ENCODE results near the gene CFAP61.

CFAP61 gene

GRCh38 chr20:20085071-20085470, 32.7 kb downstream of the CFAP61 start:
- no peaks in the 10 kb centered on the region for H3K4me1 ChIP-seq (ENCODE audit: low read depth, poor library complexity, severe bottlenecking)
- no peak overlapping the region for H3K4me2 ChIP-seq
- no peak for TF ChIP-seq CTCF (conservative IDR thresholded peaks at IDR 0.05; ENCODE audit: low read depth, low read length)
- no peaks in the 10 kb centered on the region for H4K20me1 ChIP-seq (ENCODE audit: insufficient read depth)
- H3K9ac ChIP-seq: no peak overlapping the region
- H3K36me3 ChIP-seq (ENCODE audit: insufficient read depth): no peaks in the 10 kb centered on the region
- H2AFZ ChIP-seq (ENCODE audit: low read depth): no peak overlapping the region
- no peak overlapping the region for H3K4me3 ChIP-seq (IDR thresholded peaks at IDR 0.05; ENCODE audit: insufficient read depth, low read depth, low read length)
- no peaks in the 10 kb centered on the region for H3K27me3 ChIP-seq (ENCODE audit: insufficient read depth, low read depth)
- no peaks in the 10 kb centered on the region for H3K79me2 ChIP-seq (ENCODE audit: insufficient read depth, low read depth)
- H3K27ac ChIP-seq: no peak overlapping the region

- Histone ChIP-seq H4K20me1 (ENCODE audit: insufficient read depth) (no peaks in the 10 kb centered on the region), H3K27ac (no peak overlapping the region), H2AFZ (ENCODE audit: low read depth) (no peak overlapping the region), H3K9ac (no peak overlapping the region), H3K4me3 (IDR thresholded peaks at IDR 0.05; ENCODE audit: insufficient read depth, low read depth, low read length) (no peak overlapping the region), H3K4me2 (no peak overlapping the region), H3K27me3 (ENCODE audit: insufficient read depth, low read depth) (no peaks in the 10 kb centered on the region), H3K79me2 (ENCODE audit: insufficient read depth, low read depth) (no peaks in the 10 kb centered on the region), H3K4me1 (ENCODE audit: low read depth, poor library complexity, severe bottlenecking) (no peaks in the 10 kb centered on the region), H3K36me3 (ENCODE audit: insufficient read depth) (no peaks in the 10 kb centered on the region)
- no peak for TF ChIP-seq CTCF (conservative IDR thresholded peaks at IDR 0.05; ENCODE audit: low read depth, low read length)
Measured at GRCh38 chr20:20085812-20086211, 33.5 kb downstream of the CFAP61 start.

GRCh38 chr20:20089018-20089417, 36.7 kb downstream of the CFAP61 start:
- no peak overlapping the region for H3K9ac ChIP-seq
- H3K4me3 ChIP-seq (IDR thresholded peaks at IDR 0.05; ENCODE audit: insufficient read depth, low read depth, low read length): no peak overlapping the region
- no peak for TF ChIP-seq CTCF (conservative IDR thresholded peaks at IDR 0.05; ENCODE audit: low read depth, low read length)
- no peak overlapping the region for H2AFZ ChIP-seq (ENCODE audit: low read depth)
- H3K79me2 ChIP-seq (ENCODE audit: insufficient read depth, low read depth): no peaks in the 10 kb centered on the region
- H3K4me1 ChIP-seq (ENCODE audit: low read depth, poor library complexity, severe bottlenecking): no peaks in the 10 kb centered on the region
- H3K4me2 ChIP-seq: no peak overlapping the region
- no peaks in the 10 kb centered on the region for H3K36me3 ChIP-seq (ENCODE audit: insufficient read depth)
- H3K27me3 ChIP-seq (ENCODE audit: insufficient read depth, low read depth): no peaks in the 10 kb centered on the region
- H3K27ac ChIP-seq: no peak overlapping the region
- H4K20me1 ChIP-seq (ENCODE audit: insufficient read depth): no peaks in the 10 kb centered on the region

GRCh38 chr20:20089939-20090338, 37.6 kb downstream of the CFAP61 start:
- H3K9ac ChIP-seq: no peak overlapping the region
- H2AFZ ChIP-seq (ENCODE audit: low read depth): no peak overlapping the region
- no peaks in the 10 kb centered on the region for H3K79me2 ChIP-seq (ENCODE audit: insufficient read depth, low read depth)
- H3K27ac ChIP-seq: no peak overlapping the region
- TF ChIP-seq CTCF (conservative IDR thresholded peaks at IDR 0.05; ENCODE audit: low read depth, low read length): no peak
- no peaks in the 10 kb centered on the region for H3K36me3 ChIP-seq (ENCODE audit: insufficient read depth)
- no peaks in the 10 kb centered on the region for H3K27me3 ChIP-seq (ENCODE audit: insufficient read depth, low read depth)
- H4K20me1 ChIP-seq (ENCODE audit: insufficient read depth): no peaks in the 10 kb centered on the region
- H3K4me1 ChIP-seq (ENCODE audit: low read depth, poor library complexity, severe bottlenecking): no peaks in the 10 kb centered on the region
- H3K4me3 ChIP-seq (IDR thresholded peaks at IDR 0.05; ENCODE audit: insufficient read depth, low read depth, low read length): no peak overlapping the region
- no peak overlapping the region for H3K4me2 ChIP-seq

- H4K20me1 ChIP-seq (ENCODE audit: insufficient read depth): no peaks in the 10 kb centered on the region
- H2AFZ ChIP-seq (ENCODE audit: low read depth): no peak overlapping the region
- H3K4me2 ChIP-seq: no peak overlapping the region
- TF ChIP-seq CTCF (conservative IDR thresholded peaks at IDR 0.05; ENCODE audit: low read depth, low read length): no peak
- no peaks in the 10 kb centered on the region for H3K36me3 ChIP-seq (ENCODE audit: insufficient read depth)
- no peak overlapping the region for H3K9ac ChIP-seq
- H3K27ac ChIP-seq: no peak overlapping the region
- no peak overlapping the region for H3K4me3 ChIP-seq (IDR thresholded peaks at IDR 0.05; ENCODE audit: insufficient read depth, low read depth, low read length)
- H3K79me2 ChIP-seq (ENCODE audit: insufficient read depth, low read depth): no peaks in the 10 kb centered on the region
- no peaks in the 10 kb centered on the region for H3K4me1 ChIP-seq (ENCODE audit: low read depth, poor library complexity, severe bottlenecking)
- H3K27me3 ChIP-seq (ENCODE audit: insufficient read depth, low read depth): no peaks in the 10 kb centered on the region
Measured at GRCh38 chr20:20092827-20093226, 40.5 kb downstream of the CFAP61 start.

Measured in KMS-11 (cell line).